ENCODE data around the gene ATP8A1.

ATP8A1 gene

GRCh38 chr4:42364266-42365053 is 292.4 kb downstream of the ATP8A1 start:
- no peak for DNase-seq (ENCODE audit: low read depth)

GRCh38 chr4:42363614-42364013 is 293.3 kb downstream of the ATP8A1 start:
- no peak for DNase-seq (ENCODE audit: low read depth)

GRCh38 chr4:42362591-42362990 is 294.3 kb downstream of the ATP8A1 start:
- DNase-seq (ENCODE audit: low read depth), result no peak

GRCh38 chr4:42361456-42361855 is 295.4 kb downstream of the ATP8A1 start:
- DNase-seq (ENCODE audit: low read depth), result no peak

GRCh38 chr4:42360256-42360669 is 296.6 kb downstream of the ATP8A1 start:
- no peak for DNase-seq (ENCODE audit: low read depth)

GRCh38 chr4:42359711-42360110 is 297.2 kb downstream of the ATP8A1 start:
- DNase-seq (ENCODE audit: low read depth), result no peak
